MM.1S (cell line): Measurements from ENCODE around the gene PNMA1.

ENCODE experiments used
- EZH2 ChIP-seq: fragments of 300-600 bp; sonication (generic); optimal IDR thresholded peaks from 2 replicates; pipeline ENCODE3; 2017; ENCODE audit warnings: low read depth, mild to moderate bottlenecking, antibody characterized with exemption, low read length, mixed read lengths
- EZH2phosphoT487 ChIP-seq: fragments of 300-600 bp; sonication (generic); IDR thresholded peaks from 2 replicates; pipeline ENCODE4 v1.6.1; 2018; ENCODE audit warnings: antibody characterized with exemption, low read length
- TF ChIP-seq, protein P1 (sequence below): fragments of 300-600 bp; sonication (generic); IDR thresholded peaks from 2 replicates; pipeline ENCODE4 v1.5.1; 2016; ENCODE audit warnings: antibody characterized with exemption, low read length, mixed read lengths

DNA sequence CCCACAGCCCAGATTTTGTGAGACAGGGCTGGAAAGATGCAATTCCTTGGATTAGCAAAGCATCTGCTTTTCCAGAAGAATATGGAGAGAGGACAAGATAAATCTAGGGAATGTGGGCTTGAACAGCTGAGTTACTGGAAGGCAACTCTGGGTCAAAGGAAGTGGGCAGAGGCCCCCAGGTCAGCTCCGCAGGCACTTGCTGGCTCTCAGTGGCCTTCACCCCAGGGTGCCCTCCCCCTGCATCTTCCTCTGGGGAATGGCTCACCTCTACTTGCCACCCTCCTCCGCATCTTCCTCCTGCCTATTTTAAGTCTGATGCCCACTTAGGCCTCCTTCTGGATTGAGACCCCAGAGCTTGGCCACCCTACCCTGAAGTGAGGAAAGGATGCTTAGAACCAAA lies 10.5 kb upstream of the PNMA1 start:
- TF ChIP-seq, protein P1, sequence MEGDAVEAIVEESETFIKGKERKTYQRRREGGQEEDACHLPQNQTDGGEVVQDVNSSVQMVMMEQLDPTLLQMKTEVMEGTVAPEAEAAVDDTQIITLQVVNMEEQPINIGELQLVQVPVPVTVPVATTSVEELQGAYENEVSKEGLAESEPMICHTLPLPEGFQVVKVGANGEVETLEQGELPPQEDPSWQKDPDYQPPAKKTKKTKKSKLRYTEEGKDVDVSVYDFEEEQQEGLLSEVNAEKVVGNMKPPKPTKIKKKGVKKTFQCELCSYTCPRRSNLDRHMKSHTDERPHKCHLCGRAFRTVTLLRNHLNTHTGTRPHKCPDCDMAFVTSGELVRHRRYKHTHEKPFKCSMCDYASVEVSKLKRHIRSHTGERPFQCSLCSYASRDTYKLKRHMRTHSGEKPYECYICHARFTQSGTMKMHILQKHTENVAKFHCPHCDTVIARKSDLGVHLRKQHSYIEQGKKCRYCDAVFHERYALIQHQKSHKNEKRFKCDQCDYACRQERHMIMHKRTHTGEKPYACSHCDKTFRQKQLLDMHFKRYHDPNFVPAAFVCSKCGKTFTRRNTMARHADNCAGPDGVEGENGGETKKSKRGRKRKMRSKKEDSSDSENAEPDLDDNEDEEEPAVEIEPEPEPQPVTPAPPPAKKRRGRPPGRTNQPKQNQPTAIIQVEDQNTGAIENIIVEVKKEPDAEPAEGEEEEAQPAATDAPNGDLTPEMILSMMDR, result no peak
- TF ChIP-seq EZH2 (no peak), EZH2phosphoT487 (no peak)
